Measurements from ENCODE around the gene CLIC5.

The CLIC5 gene

DNA sequence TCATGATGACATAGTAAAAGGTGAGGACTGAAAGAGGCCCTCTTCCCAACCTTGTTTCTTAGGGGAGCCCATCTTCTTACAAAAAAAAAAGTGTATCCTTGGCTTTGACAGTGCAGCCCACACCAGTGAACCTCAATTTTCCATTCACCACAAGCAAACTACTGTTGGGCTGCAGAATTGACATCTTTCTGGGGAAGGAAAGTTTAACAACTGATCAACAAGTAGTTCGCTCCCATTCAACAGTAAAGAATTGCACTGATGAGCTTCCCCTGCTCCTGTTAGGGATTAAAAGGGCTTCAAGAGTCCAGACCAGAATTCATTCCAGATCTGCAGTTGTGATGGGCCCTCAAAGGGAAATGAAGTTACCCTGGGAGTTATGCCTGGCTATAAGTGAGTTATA, 13.9 kb upstream of the CLIC5 start:
- no peak for DNase-seq (ENCODE audit: low read depth in 1 of 2, low spot score in 1 of 2)
- TF ChIP-seq POLR2AphosphoS5 (IDR thresholded peaks at IDR 0.05; ENCODE audit: low read depth) (no peak), GABPA (IDR thresholded peaks at IDR 0.05; ENCODE audit: low read depth) (no peak), CTCF (IDR thresholded peaks at IDR 0.05; ENCODE audit: insufficient read depth, low read length) (no peak), SPI1 (IDR thresholded peaks at IDR 0.05; ENCODE audit: borderline replicate concordance, low read depth) (no peak), REST (IDR thresholded peaks at IDR 0.05; ENCODE audit: insufficient replicate concordance, low read depth) (no peak)
- Histone ChIP-seq H3K27me3 (ENCODE audit: insufficient read depth, poor library complexity, severe bottlenecking) (no peaks in the 10 kb centered on the region), H3K4me3 (replicated peaks; ENCODE audit: insufficient read depth, low read length) (no peak overlapping the region), H3K27ac (replicated peaks) (no peak overlapping the region)

- no peak for TF ChIP-seq REST (IDR thresholded peaks at IDR 0.05; ENCODE audit: insufficient replicate concordance, low read depth)
- TF ChIP-seq POLR2AphosphoS5 (IDR thresholded peaks at IDR 0.05; ENCODE audit: low read depth): no peak
- no peak for TF ChIP-seq GABPA (IDR thresholded peaks at IDR 0.05; ENCODE audit: low read depth)
- TF ChIP-seq SPI1 (IDR thresholded peaks at IDR 0.05; ENCODE audit: borderline replicate concordance, low read depth): no peak
- TF ChIP-seq CTCF (IDR thresholded peaks at IDR 0.05; ENCODE audit: insufficient read depth, low read length): no peak
- peaks cover 2% of the 10 kb centered on the region for H3K27me3 ChIP-seq (ENCODE audit: insufficient read depth, poor library complexity, severe bottlenecking)
These were observed 10.6 kb upstream of the CLIC5 start for GRCh38 chr6:46026307-46026706.

DNA sequence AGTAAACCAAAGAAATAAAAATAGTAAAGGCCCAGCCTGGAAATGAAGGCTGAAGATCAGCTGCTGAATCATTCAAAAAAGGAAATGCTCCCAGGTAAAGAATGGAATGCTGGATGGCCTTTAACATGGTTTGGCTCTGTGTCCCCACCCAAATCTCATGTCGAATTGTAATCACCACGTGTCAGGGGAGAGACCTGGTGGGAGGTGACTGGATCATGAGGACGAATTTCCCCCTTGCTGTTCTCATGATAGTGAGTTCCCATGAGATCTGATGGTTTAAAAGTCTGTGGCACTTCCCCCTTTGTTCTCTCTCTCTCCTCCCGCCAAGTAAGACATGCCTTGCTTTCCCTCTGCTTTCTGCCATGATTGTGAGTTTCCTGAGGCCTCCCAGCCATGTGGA, 9.9 kb upstream of the CLIC5 start:
- Histone ChIP-seq H3K4me3 (replicated peaks; ENCODE audit: insufficient read depth, low read length) (no peak overlapping the region), H3K27me3 (ENCODE audit: insufficient read depth, poor library complexity, severe bottlenecking) (peaks cover 2% of the 10 kb centered on the region), H3K27ac (replicated peaks) (no peak overlapping the region)
- no peak for DNase-seq (ENCODE audit: low read depth in 1 of 2, low spot score in 1 of 2)
- no peak for TF ChIP-seq GABPA (IDR thresholded peaks at IDR 0.05; ENCODE audit: low read depth)
- TF ChIP-seq REST (IDR thresholded peaks at IDR 0.05; ENCODE audit: insufficient replicate concordance, low read depth): no peak
- no peak for TF ChIP-seq CTCF (IDR thresholded peaks at IDR 0.05; ENCODE audit: insufficient read depth, low read length)

More at GRCh38 chr6:46026307-46026706, 10.6 kb upstream of the CLIC5 start:
- H3K27ac ChIP-seq (replicated peaks): no peak overlapping the region
- no peak overlapping the region for H3K4me3 ChIP-seq (replicated peaks; ENCODE audit: insufficient read depth, low read length)
- no peak for DNase-seq (ENCODE audit: low read depth in 1 of 2, low spot score in 1 of 2)

All from HL-60 (cell line).